Gastroesophageal sphincter (tissue), 4 donors: Measurements from ENCODE around the gene TNS3. TPM values are rescaled to one million over a fixed set of nuclear protein-coding genes. Genes with fewer than 3 reads are reported as not detected.

Experiments
- ATAC-seq: fragments of 150-250 bp; one replicate; pipeline ENCODE4 v1.9.1; 2016; ENCODE audit warnings: mild to moderate bottlenecking, moderate library complexity
- H3K27ac ChIP-seq, 4 donors: fragments of 200-600 bp; sonication (generic) in 3 of 4; 1 replicate in 3 of 4; 2 replicates in 1 of 4; pipeline ENCODE4 v1.5.1; 2016 to 2019
- H3K27me3 ChIP-seq: fragments of 200-600 bp; sonication (generic); one replicate; pipeline ENCODE4 v1.5.1; 2019
- H3K36me3 ChIP-seq, 2 donors: fragments of 200-600 bp; sonication (generic); one replicate each; pipeline ENCODE4 v1.5.1; 2019; ENCODE audit warnings: control low read depth in 1 of 2
- H3K4me1 ChIP-seq, 3 donors: fragments of 200-600 bp; sonication (generic); 1 replicate in 2 of 3; 2 replicates in 1 of 3; pipeline ENCODE4 v1.5.1; 2016 to 2019; ENCODE audit warnings: control low read depth in 2 of 3
- H3K4me3 ChIP-seq, 2 donors: fragments of 200-600 bp; sonication (generic); one replicate each; pipeline ENCODE4 v1.5.1; 2019; ENCODE audit warnings: mild to moderate bottlenecking in 1 of 2, moderate library complexity in 1 of 2
- H3K9me3 ChIP-seq, 3 donors: fragments of 200-600 bp; sonication (generic); one replicate each; pipeline ENCODE4 v1.5.1; 2017 to 2019; ENCODE audit warnings: control low read depth in 2 of 3
- EP300 ChIP-seq: sonication (generic); formaldehyde crosslinking; IDR thresholded peaks from one replicate; pipeline ENCODE4 v1.6.1; 2017; ENCODE audit warnings: antibody characterized with exemption, mild to moderate bottlenecking
- POLR2A ChIP-seq, 2 donors: fragments of 450-650 bp; IDR thresholded peaks; one replicate each; pipeline ENCODE4 v1.6.1; 2017; ENCODE audit warnings: antibody characterized with exemption in 2 of 2, mild to moderate bottlenecking in 2 of 2, moderate library complexity in 1 of 2
- POLR2AphosphoS5 ChIP-seq: sonication (generic); formaldehyde crosslinking; IDR thresholded peaks from one replicate; pipeline ENCODE4 v1.6.1; 2017; ENCODE audit warnings: antibody characterized with exemption
- WGBS, 2 donors: methylation state at CpG; one replicate each; pipeline ENCODE4 v1.1.5; 2018; ENCODE audit warnings: low coverage in 1 of 2; 5-methylcytosine and 5-hydroxymethylcytosine counted together
- total RNA-seq, 4 donors: library from RNA; depleted of rRNA; stranded (reverse); fragments of >200 nt; gene quantifications; one replicate each; pipeline ENCODE4 v1.1.0, GENCODE V29; 2016
- TF ChIP-seq, protein P1 (sequence below), 4 experiments: fragments of 200-600 bp in 2 of 4; fragments of 450-650 bp in 2 of 4; sonication (generic) in 1 of 4; IDR thresholded peaks; one replicate each; pipeline ENCODE4 v1.5.1; 2017 to 2019; ENCODE audit warnings: antibody characterized with exemption in 4 of 4, mild to moderate bottlenecking in 2 of 4, moderate library complexity in 2 of 4

TNS3 gene
- total RNA-seq, 4 donors from 2014 or later = 35.0 to 61.3 (median 45.1) TPM

- Histone ChIP-seq H3K4me1 (peaks cover 0 to 76% (median 21%) of the 10 kb centered on the region in 3 donors), H3K27ac (no peak overlapping the region)
Observed at GRCh38 chr7:47477191-47478016, 104.5 kb downstream of the TNS3 start.

DNA sequence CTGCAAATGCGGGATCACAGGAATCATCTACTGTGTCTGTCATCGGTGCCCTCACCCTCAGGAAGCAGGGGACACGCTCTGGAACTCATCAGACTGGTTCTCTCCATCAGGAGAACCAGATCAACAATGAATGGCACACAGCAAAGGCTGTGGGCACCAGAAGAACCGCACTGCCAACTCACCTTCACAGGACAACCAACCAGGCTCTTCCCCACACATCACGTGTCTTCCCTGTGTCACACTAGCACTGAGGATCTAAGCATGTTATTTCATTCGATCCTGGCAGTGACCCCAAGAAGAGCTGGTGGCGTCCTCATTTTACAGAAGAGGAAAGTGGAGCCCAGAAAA, 106.1 kb downstream of the TNS3 start:
- Histone ChIP-seq H3K27ac (peak overlapping the region in 1 of 4 donors; percentile 42), H3K27me3 (no peaks in the 10 kb centered on the region), H3K36me3 (no peaks in the 10 kb centered on the region), H3K4me1 (peaks cover 0 to 60% (median 12%) of the 10 kb centered on the region in 3 donors), H3K9me3 (no peaks in the 10 kb centered on the region), H3K4me3 (no peak overlapping the region)
- ATAC-seq = no peak
- TF ChIP-seq POLR2A (IDR thresholded peaks at IDR 0.05) = no peak
- TF ChIP-seq, protein P1, sequence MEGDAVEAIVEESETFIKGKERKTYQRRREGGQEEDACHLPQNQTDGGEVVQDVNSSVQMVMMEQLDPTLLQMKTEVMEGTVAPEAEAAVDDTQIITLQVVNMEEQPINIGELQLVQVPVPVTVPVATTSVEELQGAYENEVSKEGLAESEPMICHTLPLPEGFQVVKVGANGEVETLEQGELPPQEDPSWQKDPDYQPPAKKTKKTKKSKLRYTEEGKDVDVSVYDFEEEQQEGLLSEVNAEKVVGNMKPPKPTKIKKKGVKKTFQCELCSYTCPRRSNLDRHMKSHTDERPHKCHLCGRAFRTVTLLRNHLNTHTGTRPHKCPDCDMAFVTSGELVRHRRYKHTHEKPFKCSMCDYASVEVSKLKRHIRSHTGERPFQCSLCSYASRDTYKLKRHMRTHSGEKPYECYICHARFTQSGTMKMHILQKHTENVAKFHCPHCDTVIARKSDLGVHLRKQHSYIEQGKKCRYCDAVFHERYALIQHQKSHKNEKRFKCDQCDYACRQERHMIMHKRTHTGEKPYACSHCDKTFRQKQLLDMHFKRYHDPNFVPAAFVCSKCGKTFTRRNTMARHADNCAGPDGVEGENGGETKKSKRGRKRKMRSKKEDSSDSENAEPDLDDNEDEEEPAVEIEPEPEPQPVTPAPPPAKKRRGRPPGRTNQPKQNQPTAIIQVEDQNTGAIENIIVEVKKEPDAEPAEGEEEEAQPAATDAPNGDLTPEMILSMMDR (IDR thresholded peaks at IDR 0.05) = no peak
- TF ChIP-seq EP300 = no peak
- TF ChIP-seq POLR2AphosphoS5 = no peak
- 80 to 92% methylated on average over 2 to 4 of the region's 7 CpGs for WGBS, 2 donors

More at GRCh38 chr7:47477191-47478016, 104.5 kb downstream of the TNS3 start:
- no peaks in the 10 kb centered on the region for H3K27me3 ChIP-seq
- H3K36me3 ChIP-seq = no peaks in the 10 kb centered on the region
- no peak overlapping the region for H3K4me3 ChIP-seq
- no peak for ATAC-seq
- no peaks in the 10 kb centered on the region for H3K9me3 ChIP-seq
- no peak for TF ChIP-seq POLR2A (IDR thresholded peaks at IDR 0.05)
- TF ChIP-seq POLR2AphosphoS5 = no peak
- TF ChIP-seq, protein P1 (IDR thresholded peaks at IDR 0.05) = no peak
- TF ChIP-seq EP300 = no peak
- 78% methylated on average over 1 to 2 of the region's 8 CpGs for WGBS, 2 donors

GRCh38 chr7:47474937-47475879, 106.7 kb downstream of the TNS3 start:
- WGBS, 2 donors = 91 to 92% methylated on average over 8 to 10 of the region's 24 CpGs
- H3K4me3 ChIP-seq = no peak overlapping the region
- H3K9me3 ChIP-seq = no peaks in the 10 kb centered on the region
- H3K27ac ChIP-seq = peak overlapping the region in 3 of 4 donors; percentile 41 to 50 (median 42)
- peak; percentile 90 for ATAC-seq
- no peaks in the 10 kb centered on the region for H3K36me3 ChIP-seq
- TF ChIP-seq EP300 = no peak
- TF ChIP-seq, protein P1 (IDR thresholded peaks at IDR 0.05) = peak in 2 of 4 experiments; percentile 12 to 25
- TF ChIP-seq POLR2AphosphoS5 = peak; percentile 71
- no peak for TF ChIP-seq POLR2A (IDR thresholded peaks at IDR 0.05)
- no peaks in the 10 kb centered on the region for H3K27me3 ChIP-seq
- peaks cover 0 to 54% (median 12%) of the 10 kb centered on the region in 3 donors for H3K4me1 ChIP-seq

- no peak overlapping the region for H3K4me3 ChIP-seq
- 100% methylated on average over 2 of the region's 2 CpGs for WGBS, 2 donors
Observed at GRCh38 chr7:47474211-47474936, 107.5 kb downstream of the TNS3 start.

More at GRCh38 chr7:47474211-47474936, 107.5 kb downstream of the TNS3 start:
- H3K36me3 ChIP-seq = no peaks in the 10 kb centered on the region
- H3K27me3 ChIP-seq = no peaks in the 10 kb centered on the region
- H3K4me1 ChIP-seq = peaks cover 0 to 45% (median 12%) of the 10 kb centered on the region in 3 donors
- no peak for ATAC-seq
- H3K9me3 ChIP-seq = no peaks in the 10 kb centered on the region
- TF ChIP-seq, protein P1 (IDR thresholded peaks at IDR 0.05) = no peak
- TF ChIP-seq POLR2AphosphoS5 = no peak
- TF ChIP-seq POLR2A (IDR thresholded peaks at IDR 0.05) = no peak
- TF ChIP-seq EP300 = no peak
- peak overlapping the region in 1 of 4 donors; percentile 50 for H3K27ac ChIP-seq
